Upper lobe of left lung (tissue), 4 donors: ENCODE data around the gene RANGRF.

Experiments
- EP300 ChIP-seq, 4 donors: sonication (generic); formaldehyde crosslinking; IDR thresholded peaks; one replicate each; pipeline ENCODE4 v1.5.1; 2017; ENCODE audit warnings: antibody characterized with exemption in 4 of 4, control low read depth in 2 of 4
- POLR2A ChIP-seq, 4 donors: fragments of 450-650 bp; IDR thresholded peaks; one replicate each; pipeline ENCODE4 v1.5.1; 2016 to 2017; ENCODE audit warnings: antibody characterized with exemption in 4 of 4, mild to moderate bottlenecking in 2 of 4
- TF ChIP-seq, protein P1 (sequence below), 6 experiments: fragments of 450-650 bp in 4 of 6; fragments of 200-600 bp in 2 of 6; sonication (generic) in 2 of 6; IDR thresholded peaks; one replicate each; pipeline ENCODE4 v1.5.1; 2016 to 2019; ENCODE audit warnings: antibody characterized with exemption in 6 of 6

GRCh38 chr17:8266648-8267479 lies 21.6 kb upstream of the RANGRF start:
- TF ChIP-seq, protein P1, sequence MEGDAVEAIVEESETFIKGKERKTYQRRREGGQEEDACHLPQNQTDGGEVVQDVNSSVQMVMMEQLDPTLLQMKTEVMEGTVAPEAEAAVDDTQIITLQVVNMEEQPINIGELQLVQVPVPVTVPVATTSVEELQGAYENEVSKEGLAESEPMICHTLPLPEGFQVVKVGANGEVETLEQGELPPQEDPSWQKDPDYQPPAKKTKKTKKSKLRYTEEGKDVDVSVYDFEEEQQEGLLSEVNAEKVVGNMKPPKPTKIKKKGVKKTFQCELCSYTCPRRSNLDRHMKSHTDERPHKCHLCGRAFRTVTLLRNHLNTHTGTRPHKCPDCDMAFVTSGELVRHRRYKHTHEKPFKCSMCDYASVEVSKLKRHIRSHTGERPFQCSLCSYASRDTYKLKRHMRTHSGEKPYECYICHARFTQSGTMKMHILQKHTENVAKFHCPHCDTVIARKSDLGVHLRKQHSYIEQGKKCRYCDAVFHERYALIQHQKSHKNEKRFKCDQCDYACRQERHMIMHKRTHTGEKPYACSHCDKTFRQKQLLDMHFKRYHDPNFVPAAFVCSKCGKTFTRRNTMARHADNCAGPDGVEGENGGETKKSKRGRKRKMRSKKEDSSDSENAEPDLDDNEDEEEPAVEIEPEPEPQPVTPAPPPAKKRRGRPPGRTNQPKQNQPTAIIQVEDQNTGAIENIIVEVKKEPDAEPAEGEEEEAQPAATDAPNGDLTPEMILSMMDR (IDR thresholded peaks at IDR 0.05), result no peak
- TF ChIP-seq POLR2A (IDR thresholded peaks at IDR 0.05) (no peak), EP300 (IDR thresholded peaks at IDR 0.05) (no peak)
